ENCODE measurements around the gene PLEKHA4. TPM values are rescaled to one million over a fixed set of nuclear protein-coding genes. Genes with fewer than 3 reads are reported as not detected.

PLEKHA4 gene
- total RNA-seq: 3.8 and 5.5 TPM in 2 replicates

GRCh38 chr19:48868114-48868886 lies at the start of gene PLEKHA4:
Gene PLEKHA4, minus strand, starts transcription at chr19:48868617. Its CDS starts 997 bp downstream, at chr19:48867620.

GRCh38 chr19:48899781-48900476 lies 31.5 kb upstream of the PLEKHA4 start, which contains the start of gene NUCB1:
Gene NUCB1, plus strand, starts transcription at chr19:48900312. Its CDS starts 485 bp downstream, at chr19:48900797.

GRCh38 chr19:48872182-48872883 lies 3.9 kb upstream of the PLEKHA4 start, which contains the start of gene PPP1R15A:
Gene PPP1R15A, plus strand, starts transcription at chr19:48872421. Its CDS starts 813 bp downstream, at chr19:48873234.

GRCh38 chr19:48836089-48837017 lies 32.1 kb downstream of the PLEKHA4 start, which contains the start of gene HSD17B14:
Gene HSD17B14, minus strand, starts transcription at chr19:48836491. Its CDS starts 80 bp downstream, at chr19:48836411.

Other genes with a start within 250 kb of the PLEKHA4 start
- gene RPL18, start 249.4 kb downstream of the PLEKHA4 start, total RNA-seq: 2,579 and 4,716 TPM in 2 replicates
- gene SPHK2, start 249.1 kb downstream of the PLEKHA4 start, total RNA-seq: 6.0 and 6.3 TPM in 2 replicates
- 2.6 and 4.6 TPM in 2 replicates for gene DBP, start 231.2 kb downstream of the PLEKHA4 start, total RNA-seq
- 1.5 and 3.1 TPM in 2 replicates for gene CA11, start 222.4 kb downstream of the PLEKHA4 start, total RNA-seq
- gene NTN5, start 195.6 kb downstream of the PLEKHA4 start, total RNA-seq: 0.24 and 0.43 TPM in 2 replicates
- gene FUT2, start 172.6 kb downstream of the PLEKHA4 start, total RNA-seq: 6.0 and 7.7 TPM in 2 replicates
- gene MAMSTR, start 148.9 kb downstream of the PLEKHA4 start, total RNA-seq: 0.48 TPM in 1 of 2 replicates, not detected in the other
- 2.9 and 3.2 TPM in 2 replicates for gene RASIP1, start 128.0 kb downstream of the PLEKHA4 start, total RNA-seq
- not detected in 2 replicates for gene IZUMO1, start 121.7 kb downstream of the PLEKHA4 start, total RNA-seq
- 11.9 and 14.9 TPM in 2 replicates for gene FUT1, start 116.0 kb downstream of the PLEKHA4 start, total RNA-seq
- not detected in 2 replicates for gene FGF21, start 113.1 kb downstream of the PLEKHA4 start, total RNA-seq
- 35.2 and 37.8 TPM in 2 replicates for gene BCAT2, start 57.6 kb downstream of the PLEKHA4 start, total RNA-seq
- 0.64 and 1.9 TPM in 2 replicates for gene HSD17B14, start 32.1 kb downstream of the PLEKHA4 start, total RNA-seq
- gene PPP1R15A, start 3.8 kb upstream of the PLEKHA4 start, total RNA-seq: 59.9 and 106 TPM in 2 replicates
- 0.21 and 0.24 TPM in 2 replicates for gene TULP2, start 30.1 kb upstream of the PLEKHA4 start, total RNA-seq
- gene NUCB1, start 31.7 kb upstream of the PLEKHA4 start, total RNA-seq: 90.8 and 93.4 TPM in 2 replicates
- 6.4 and 8.4 TPM in 2 replicates for gene DHDH, start 65.1 kb upstream of the PLEKHA4 start, total RNA-seq
- gene BAX, start 86.3 kb upstream of the PLEKHA4 start, total RNA-seq: 35.0 and 104 TPM in 2 replicates
- gene FTL, start 96.7 kb upstream of the PLEKHA4 start, total RNA-seq: 3,392 and 8,392 TPM in 2 replicates
- gene GYS1, start 124.7 kb upstream of the PLEKHA4 start, total RNA-seq: 22.8 and 61.9 TPM in 2 replicates
- 159 and 276 TPM in 2 replicates for gene RUVBL2, start 125.3 kb upstream of the PLEKHA4 start, total RNA-seq
- 1.9 TPM in 1 of 2 replicates, not detected in the other for gene LHB, start 148.5 kb upstream of the PLEKHA4 start, total RNA-seq
- gene CGB3, start 155.7 kb upstream of the PLEKHA4 start, total RNA-seq: not detected in 2 replicates
- 1.9 TPM in 1 of 2 replicates, not detected in the other for gene CGB2, start 163.3 kb upstream of the PLEKHA4 start, total RNA-seq
- gene CGB1, start 168.3 kb upstream of the PLEKHA4 start, total RNA-seq: not detected in 2 replicates
- gene CGB5, start 175.2 kb upstream of the PLEKHA4 start, total RNA-seq: 0.24 TPM in 1 of 2 replicates, not detected in the other
- 0.48 TPM in 1 of 2 replicates, not detected in the other for gene CGB8, start 180.5 kb upstream of the PLEKHA4 start, total RNA-seq
- gene CGB7, start 189.1 kb upstream of the PLEKHA4 start, total RNA-seq: 0.85 and 0.96 TPM in 2 replicates
- gene NTF4, start 196.2 kb upstream of the PLEKHA4 start, total RNA-seq: 3.4 and 8.0 TPM in 2 replicates
- gene KCNA7, start 204.1 kb upstream of the PLEKHA4 start, total RNA-seq: under 0.01 TPM in 1 of 2 replicates, not detected in the other
- gene SNRNP70, start 216.8 kb upstream of the PLEKHA4 start, total RNA-seq: 79.5 and 91.6 TPM in 2 replicates
- gene LIN7B, start 245.8 kb upstream of the PLEKHA4 start, total RNA-seq: 2.6 and 10.1 TPM in 2 replicates

Measured in tracheal epithelial cell (primary cell).